22Rv1 (cell line): Measurements from ENCODE around the gene THOC5.

ENCODE experiments used
- H3K27ac ChIP-seq: fragments of 450-650 bp; 2 replicates; pipeline ENCODE4 v1.5.1; 2017
- ZFX ChIP-seq: fragments of 450-650 bp; IDR thresholded peaks from 2 replicates; pipeline ENCODE4 v1.6.1; 2017; ENCODE audit warnings: antibody characterized with exemption, borderline replicate concordance
- TF ChIP-seq, protein P1 (sequence below): fragments of 450-650 bp; IDR thresholded peaks from 2 replicates; pipeline ENCODE4 v1.5.1; 2017; ENCODE audit warnings: mild to moderate bottlenecking

THOC5 gene

GRCh38 chr22:29482726-29483125 is 70.8 kb downstream of the THOC5 start:
- no peak overlapping the region for H3K27ac ChIP-seq

GRCh38 chr22:29482253-29482652 is 71.3 kb downstream of the THOC5 start:
- TF ChIP-seq, protein P1, sequence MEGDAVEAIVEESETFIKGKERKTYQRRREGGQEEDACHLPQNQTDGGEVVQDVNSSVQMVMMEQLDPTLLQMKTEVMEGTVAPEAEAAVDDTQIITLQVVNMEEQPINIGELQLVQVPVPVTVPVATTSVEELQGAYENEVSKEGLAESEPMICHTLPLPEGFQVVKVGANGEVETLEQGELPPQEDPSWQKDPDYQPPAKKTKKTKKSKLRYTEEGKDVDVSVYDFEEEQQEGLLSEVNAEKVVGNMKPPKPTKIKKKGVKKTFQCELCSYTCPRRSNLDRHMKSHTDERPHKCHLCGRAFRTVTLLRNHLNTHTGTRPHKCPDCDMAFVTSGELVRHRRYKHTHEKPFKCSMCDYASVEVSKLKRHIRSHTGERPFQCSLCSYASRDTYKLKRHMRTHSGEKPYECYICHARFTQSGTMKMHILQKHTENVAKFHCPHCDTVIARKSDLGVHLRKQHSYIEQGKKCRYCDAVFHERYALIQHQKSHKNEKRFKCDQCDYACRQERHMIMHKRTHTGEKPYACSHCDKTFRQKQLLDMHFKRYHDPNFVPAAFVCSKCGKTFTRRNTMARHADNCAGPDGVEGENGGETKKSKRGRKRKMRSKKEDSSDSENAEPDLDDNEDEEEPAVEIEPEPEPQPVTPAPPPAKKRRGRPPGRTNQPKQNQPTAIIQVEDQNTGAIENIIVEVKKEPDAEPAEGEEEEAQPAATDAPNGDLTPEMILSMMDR = no peak
- no peak for TF ChIP-seq ZFX
- no peak overlapping the region for H3K27ac ChIP-seq

More at GRCh38 chr22:29482726-29483125, 70.8 kb downstream of the THOC5 start:
- TF ChIP-seq, protein P1 = no peak
- TF ChIP-seq ZFX = no peak

DNA sequence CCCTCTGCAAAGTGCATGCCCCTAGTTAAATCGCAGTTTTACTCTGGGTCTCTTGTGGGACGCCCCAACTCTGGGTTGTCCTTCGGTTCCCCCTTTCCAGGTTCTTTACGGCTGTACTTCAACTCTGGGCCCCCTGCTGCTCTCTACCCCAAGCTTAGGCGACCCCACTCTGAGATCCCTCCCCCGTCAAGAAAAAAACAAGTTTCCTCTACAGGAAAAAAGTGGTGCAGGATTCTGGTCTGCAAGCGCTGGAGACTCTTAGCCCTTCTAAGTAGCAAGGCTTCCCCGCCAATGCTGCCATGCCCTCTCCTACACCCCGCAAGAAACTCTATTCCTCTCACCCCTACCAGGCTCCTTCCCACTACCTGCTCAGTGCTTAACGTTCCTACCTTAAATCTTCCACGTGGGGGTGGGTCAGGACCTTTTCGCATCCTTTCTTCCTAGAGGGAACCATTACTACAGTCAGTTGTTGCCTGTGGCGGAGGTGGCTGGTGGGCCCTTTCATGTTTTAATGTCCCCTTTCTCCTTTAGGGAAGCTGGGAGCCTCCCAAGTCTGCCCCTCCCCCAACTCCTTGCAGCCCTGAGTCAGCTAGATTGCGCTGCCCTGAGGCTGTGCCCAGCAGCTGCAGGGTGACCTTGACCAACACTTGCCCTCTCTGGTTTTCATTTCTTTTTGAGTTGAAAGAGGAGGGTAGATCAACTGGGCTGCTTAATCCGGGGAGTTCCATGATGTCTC is 72.1 kb downstream of the THOC5 start:
- TF ChIP-seq ZFX = no peak
- TF ChIP-seq, protein P1 = no peak
- 0 out of 2 replicates have a peak overlapping the region, but pooled peaks have one; percentile 25 for H3K27ac ChIP-seq

DNA sequence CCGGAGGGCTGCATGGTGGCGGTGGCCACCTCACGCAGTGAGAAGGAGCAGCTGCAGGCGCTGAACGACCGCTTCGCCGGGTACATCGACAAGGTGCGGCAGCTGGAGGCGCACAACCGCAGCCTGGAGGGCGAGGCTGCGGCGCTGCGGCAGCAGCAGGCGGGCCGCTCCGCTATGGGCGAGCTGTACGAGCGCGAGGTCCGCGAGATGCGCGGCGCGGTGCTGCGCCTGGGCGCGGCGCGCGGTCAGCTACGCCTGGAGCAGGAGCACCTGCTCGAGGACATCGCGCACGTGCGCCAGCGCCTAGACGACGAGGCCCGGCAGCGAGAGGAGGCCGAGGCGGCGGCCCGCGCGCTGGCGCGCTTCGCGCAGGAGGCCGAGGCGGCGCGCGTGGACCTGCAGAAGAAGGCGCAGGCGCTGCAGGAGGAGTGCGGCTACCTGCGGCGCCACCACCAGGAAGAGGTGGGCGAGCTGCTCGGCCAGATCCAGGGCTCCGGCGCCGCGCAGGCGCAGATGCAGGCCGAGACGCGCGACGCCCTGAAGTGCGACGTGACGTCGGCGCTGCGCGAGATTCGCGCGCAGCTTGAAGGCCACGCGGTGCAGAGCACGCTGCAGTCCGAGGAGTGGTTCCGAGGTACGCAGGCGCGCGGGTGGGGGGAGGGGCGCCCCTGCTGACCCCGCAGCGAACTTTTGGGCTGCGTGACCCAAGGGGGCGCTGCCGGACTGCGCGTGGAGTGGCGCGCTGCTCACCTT is 72.9 kb downstream of the THOC5 start:
- TF ChIP-seq ZFX = no peak
- TF ChIP-seq, protein P1 = peak; percentile 18
- H3K27ac ChIP-seq = 0 out of 2 replicates have a peak overlapping the region, but pooled peaks have one; percentile 25

DNA sequence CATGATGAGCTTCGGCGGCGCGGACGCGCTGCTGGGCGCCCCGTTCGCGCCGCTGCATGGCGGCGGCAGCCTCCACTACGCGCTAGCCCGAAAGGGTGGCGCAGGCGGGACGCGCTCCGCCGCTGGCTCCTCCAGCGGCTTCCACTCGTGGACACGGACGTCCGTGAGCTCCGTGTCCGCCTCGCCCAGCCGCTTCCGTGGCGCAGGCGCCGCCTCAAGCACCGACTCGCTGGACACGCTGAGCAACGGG is 73.4 kb downstream of the THOC5 start:
- TF ChIP-seq ZFX = no peak
- TF ChIP-seq, protein P1 = no peak
- no peak overlapping the region for H3K27ac ChIP-seq

- H3K27ac ChIP-seq = peak within 1 kb of the TSS; percentile 65; the same call in 1 of the 2 replicates
- TF ChIP-seq ZFX = no peak
- TF ChIP-seq, protein P1 = no peak
Measured at GRCh38 chr22:29479417-29480261, 73.9 kb downstream of the THOC5 start, which contains the start of gene NEFH. TSS of gene NEFH (plus strand) at chr22:29480218. CDS start at chr22:29480263, 45 bp downstream.
